SK-MEL-5 (cell line): ENCODE measurements around the gene FOXRED2. TPM values are rescaled to one million over a fixed set of nuclear protein-coding genes. Genes with fewer than 3 reads are reported as not detected.
A peak's percentile ranks its signal among the peaks of the same experiment; 100 is the strongest.
"Not testable (repeated sequence)": the region's sequence is repeated elsewhere in the genome, so short reads cannot be mapped to it uniquely, and the experiment has no call there.

Source experiments
- DNase-seq: peaks from one replicate; pipeline ENCODE4 v3.0.0-alpha.2; 2016; ENCODE audit warnings: low read depth, low spot score
- in situ Hi-C: cut with HindIII; loops from 2 replicates; pipeline ENCODE4 v1.10.0; 2016; ENCODE audit warnings: low sequenced_read_pairs, high pct_unique_total_duplicates, low pct_unique_long_range_greater_than_20kb
- polyA plus RNA-seq, 2 experiments: library from polyadenylated mRNA; depleted of rRNA; stranded (reverse); fragments of >200 nt; gene quantifications; 2 replicates each; pipeline ENCODE4 v1.2.3, GENCODE V29; 2015
- total RNA-seq: library from RNA; depleted of rRNA; stranded (reverse); fragments of >200 nt; shearing (Covaris generic); gene quantifications from 2 replicates; pipeline ENCODE4 v1.2.3, GENCODE V29; 2014; rRNA removed

Gene FOXRED2
- total RNA-seq, result 12.9 and 15.2 TPM in 2 replicates
- polyA plus RNA-seq (2015; cell fraction: cytosol; rRNA removed), result 52.5 and 58.4 TPM in 2 replicates
- 9.4 and 17.2 TPM in 2 replicates for polyA plus RNA-seq (2015; cell fraction: nucleus; rRNA removed)

DNA sequence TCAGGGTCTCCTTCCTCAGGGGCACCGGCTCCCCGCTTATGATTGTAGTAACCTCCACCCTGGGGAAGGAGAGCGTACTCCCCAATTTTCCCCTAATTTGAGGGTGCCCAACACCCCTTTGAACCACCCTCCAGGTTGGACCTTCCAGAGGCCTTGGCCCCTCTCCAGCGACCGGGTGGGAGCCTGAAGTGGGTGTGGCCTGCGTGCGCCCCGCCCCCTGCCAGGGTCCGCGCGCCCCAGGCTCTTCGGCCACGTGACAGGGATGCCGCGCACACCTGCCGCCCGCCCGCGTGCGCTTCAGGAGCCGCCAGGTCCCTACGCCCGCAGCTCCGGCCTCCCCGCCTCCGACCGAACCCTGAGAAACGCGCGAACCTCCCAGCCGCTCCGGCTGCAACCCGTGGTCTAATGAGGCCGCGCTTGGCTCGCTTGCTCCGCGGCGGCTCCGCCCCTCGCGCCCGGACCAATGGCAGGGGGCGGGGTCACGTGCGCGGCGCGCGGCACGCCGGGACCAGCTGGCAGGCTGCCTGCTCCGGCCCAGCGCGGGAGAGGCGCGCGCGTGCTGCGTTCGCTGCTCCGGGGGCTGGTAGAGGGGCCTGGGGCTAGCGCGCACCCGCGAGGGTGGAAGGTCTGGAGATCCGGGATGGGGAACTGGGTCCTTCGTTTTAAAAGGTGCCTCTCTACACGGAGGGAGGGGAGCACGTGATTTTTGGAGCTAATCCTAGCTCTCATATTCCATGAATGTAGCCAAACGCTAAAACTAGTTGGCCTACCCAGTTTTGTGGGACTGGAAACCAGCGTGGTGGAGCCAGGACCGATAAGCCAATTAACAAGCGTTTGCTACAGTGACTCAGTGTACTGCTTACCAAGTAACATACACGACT, at the start of gene FOXRED2:
TSS of gene FOXRED2 (minus strand) at position 404 of the 881 bp plus-strand sequence. CDS start 618 bp downstream, outside the sequence.
- peak; percentile 85 for DNase-seq
- in situ Hi-C loops, result no loop called here

GRCh38 chr22:36554098-36554497, 47.3 kb upstream of the FOXRED2 start:
- in situ Hi-C loops, result no loop called here
- no peak for DNase-seq

- in situ Hi-C loops, result no loop called here
- no peak for DNase-seq
Measured at GRCh38 chr22:36552289-36552688, 45.4 kb upstream of the FOXRED2 start.

DNA sequence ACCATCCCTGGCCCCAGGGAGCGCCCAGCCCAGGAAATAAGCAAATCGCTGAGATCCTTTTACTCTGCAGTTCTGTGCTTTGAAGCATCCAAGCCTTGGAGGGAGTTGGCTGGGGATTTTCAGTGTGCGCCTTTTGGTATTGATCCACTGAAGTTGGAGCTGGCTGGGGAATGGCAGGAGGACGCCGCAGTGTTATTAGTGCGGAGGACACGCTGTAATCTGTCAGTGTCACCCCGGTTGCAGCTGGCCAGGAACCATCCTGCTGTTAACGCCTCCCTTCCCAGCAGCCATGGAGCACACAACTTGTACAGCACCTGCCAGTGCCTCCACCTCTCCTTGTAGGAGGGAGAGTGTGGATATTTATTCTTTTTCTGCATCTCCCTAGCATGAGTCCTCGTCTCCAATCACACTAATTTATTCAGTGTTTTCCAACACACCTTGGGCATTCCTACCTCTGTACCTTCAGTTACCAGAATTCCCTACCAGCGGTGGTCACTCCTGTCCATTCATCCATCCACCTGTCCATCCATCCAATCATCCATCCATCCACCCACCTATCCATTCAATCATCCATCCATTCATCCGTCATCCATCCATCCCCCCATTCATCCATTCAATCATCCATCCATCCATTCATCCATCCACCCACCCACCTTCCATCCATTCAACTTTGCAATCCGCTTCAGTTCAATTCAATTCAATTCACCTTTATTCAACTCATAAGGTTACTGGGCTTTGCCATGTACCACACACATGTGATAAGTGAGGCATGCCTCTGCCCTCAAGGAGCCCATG, 44.1 kb upstream of the FOXRED2 start:
- in situ Hi-C loops, result no loop called here
- DNase-seq, result no peak

- DNase-seq, result no peak
- in situ Hi-C loops, result no loop called here
Measured at GRCh38 chr22:36549033-36549432, 42.2 kb upstream of the FOXRED2 start.

- in situ Hi-C loops, result no loop called here
- no peak for DNase-seq
Measured at GRCh38 chr22:36548606-36549005, 41.8 kb upstream of the FOXRED2 start.

- DNase-seq, result no peak
- in situ Hi-C loops, result no loop called here
Measured at GRCh38 chr22:36546932-36547331, 40.1 kb upstream of the FOXRED2 start.

GRCh38 chr22:36546092-36546804, 39.4 kb upstream of the FOXRED2 start:
- peak; percentile 87 for DNase-seq
- in situ Hi-C loops, result no loop called here

DNA sequence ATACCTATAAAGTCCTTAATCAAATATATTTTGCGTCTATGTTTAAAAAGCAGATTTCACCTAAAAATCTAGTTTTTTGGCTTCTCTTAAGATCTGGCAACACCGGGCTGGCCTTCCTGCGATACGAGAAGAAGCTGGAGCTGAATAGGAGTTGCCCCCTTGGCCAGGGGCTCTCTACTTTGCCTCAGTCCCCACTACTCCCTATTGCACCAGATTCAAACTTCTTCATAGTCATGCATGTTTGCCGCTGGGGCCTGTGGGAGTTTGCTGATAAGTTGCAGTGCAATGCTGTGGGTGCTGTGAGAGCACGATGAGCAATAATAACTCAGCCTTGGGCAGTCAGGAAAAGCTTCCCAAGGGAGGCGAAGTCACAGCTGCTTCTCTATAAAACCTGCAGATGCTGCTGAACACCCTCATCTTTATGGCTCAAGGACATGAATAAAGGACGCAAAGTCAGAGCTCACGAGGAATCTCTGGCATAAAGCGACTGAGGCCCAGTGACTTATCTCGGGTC, 37.3 kb upstream of the FOXRED2 start:
- in situ Hi-C loops, result no loop called here
- no peak for DNase-seq

GRCh38 chr22:36541831-36542411, 35.1 kb upstream of the FOXRED2 start:
- in situ Hi-C loops, result no loop called here
- DNase-seq, result peak; percentile 61

DNA sequence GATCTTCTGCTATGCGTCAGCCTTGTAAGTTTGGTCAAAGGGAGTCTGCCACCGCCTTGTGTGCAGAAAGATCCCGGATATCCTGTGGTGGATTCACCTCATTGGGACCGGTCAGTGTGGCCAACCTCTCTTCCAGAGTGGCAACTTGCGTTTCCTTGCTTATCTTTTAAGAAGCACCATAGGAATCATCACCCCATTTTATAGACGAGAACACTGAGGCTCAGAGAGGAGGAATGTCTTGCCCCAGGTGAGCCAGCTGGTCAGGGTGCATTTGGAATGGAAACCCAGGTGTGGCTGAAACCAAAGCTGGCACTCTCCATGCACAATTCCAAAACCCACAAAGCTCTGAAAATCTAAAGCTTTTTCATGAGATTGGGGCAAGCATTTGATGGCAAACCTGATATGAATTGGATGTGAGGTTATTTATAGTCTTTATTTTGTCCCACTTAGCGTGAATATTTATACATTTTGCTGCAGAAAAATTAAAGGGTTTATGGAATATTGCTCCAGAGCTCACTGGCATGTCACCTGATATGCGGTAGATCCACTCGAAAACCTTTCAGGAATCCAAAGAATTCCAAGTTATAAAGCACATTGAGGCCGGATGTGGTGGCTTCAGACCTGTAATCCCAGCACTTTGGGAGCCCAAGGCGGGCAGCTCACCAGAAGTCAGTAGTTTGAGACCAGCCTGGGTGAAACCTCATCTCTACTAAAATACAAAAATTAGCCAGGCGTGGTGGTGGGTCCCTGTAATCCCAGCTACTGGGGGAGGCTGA, 34.2 kb upstream of the FOXRED2 start:
- DNase-seq, result no peak
- in situ Hi-C loops, result no loop called here

GRCh38 chr22:36538529-36538928, 31.7 kb upstream of the FOXRED2 start:
- no peak for DNase-seq
- in situ Hi-C loops, result no loop called here

- in situ Hi-C loops, result no loop called here
Measured at GRCh38 chr22:36536717-36537116, 29.9 kb upstream of the FOXRED2 start.

DNA sequence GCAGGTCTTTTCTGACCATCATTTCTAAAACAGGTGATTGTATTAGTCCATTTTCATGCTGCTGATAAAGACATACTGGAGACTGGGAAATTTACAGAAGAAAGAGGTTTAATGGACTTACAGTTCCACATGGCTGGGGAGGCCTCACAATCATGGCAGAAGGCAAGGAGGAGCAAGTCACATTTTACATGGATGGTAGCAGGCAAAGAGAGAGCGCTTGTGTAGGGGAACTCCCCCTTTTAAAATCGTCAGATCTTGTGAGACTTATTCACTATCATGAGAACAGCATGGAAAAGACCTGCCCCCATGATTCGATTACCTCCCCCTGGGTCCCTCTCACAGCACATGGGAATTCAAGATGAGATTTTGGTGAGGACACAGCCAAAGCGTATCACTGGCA, 26.5 kb upstream of the FOXRED2 start:
- in situ Hi-C loops, DNase-seq: not testable (repeated sequence)

More at GRCh38 chr22:36536717-36537116, 29.9 kb upstream of the FOXRED2 start:
- no peak for DNase-seq

- in situ Hi-C loops, result no loop called here
- DNase-seq, result no peak
Measured at GRCh38 chr22:36532466-36532865, 25.6 kb upstream of the FOXRED2 start.
